ENCODE results near the gene CSNK2A3. TPM values are rescaled to one million over a fixed set of nuclear protein-coding genes. Genes with fewer than 3 reads are reported as not detected.

CSNK2A3 gene
- total and polyA plus RNA-seq, 2 donors (not counting 1 experiment from before 2014, with no cell fraction given): 0.15 to 0.32 TPM

DNA sequence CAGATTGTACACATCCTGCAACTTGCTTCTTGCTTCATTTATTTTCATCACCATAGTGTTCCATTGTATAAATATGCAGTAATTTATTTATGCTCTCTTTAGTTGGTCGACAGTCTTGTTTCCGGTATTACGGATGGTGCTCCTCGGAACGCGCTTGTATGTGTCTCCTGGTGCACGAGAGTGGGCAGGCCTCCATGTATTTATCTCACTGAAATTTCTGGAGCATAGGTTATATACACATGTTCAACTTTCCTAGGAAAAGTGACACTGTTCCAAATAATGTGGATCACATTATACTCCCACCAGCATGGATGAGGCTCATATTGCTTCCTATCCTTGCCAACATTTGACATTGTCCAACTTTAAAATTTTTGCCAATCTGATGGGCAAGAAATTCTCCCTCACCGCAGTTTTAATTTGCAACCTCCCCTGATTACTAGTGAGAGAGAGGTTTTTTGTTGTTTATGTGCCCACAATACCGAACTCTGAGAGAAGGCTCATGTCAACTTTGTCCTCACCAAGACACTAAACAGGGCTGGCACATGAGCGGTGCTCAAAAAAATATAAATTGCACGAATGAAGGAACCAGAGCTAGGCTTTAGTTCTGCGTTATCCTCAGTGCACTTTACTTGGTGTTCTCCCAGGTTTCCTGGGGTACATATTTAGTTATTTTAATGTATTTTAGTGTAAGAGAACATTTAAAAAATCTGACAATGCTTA lies 3.8 kb downstream of the CSNK2A3 start:
- CTCF ChIA-PET: no interaction called here
- no peaks in the 10 kb centered on the region for H3K4me1 Mint-ChIP-seq
- ATAC-seq (ENCODE audit: low read depth): no peak
- no peak overlapping the region for H3K9ac ChIP-seq (ENCODE audit: low read length)
- no peak overlapping the region for H3K4me3 Mint-ChIP-seq
- no peaks in the 10 kb centered on the region for H3K36me3 ChIP-seq (replicated peaks in 1 of 2; ENCODE audit: control extremely low read depth in 1 of 2, control insufficient read depth in 1 of 2, extremely low read depth in 1 of 2, insufficient read depth in 2 of 2, low read length in 1 of 2)
- no peak overlapping the region for H3K4me3 ChIP-seq (ENCODE audit: control extremely low read depth in 1 of 5, extremely low read depth in 1 of 5, insufficient read depth in 1 of 5, low read depth in 2 of 5, low read length in 4 of 5)
- DNase-seq: no peak
- no peaks in the 10 kb centered on the region for H3K79me2 ChIP-seq (ENCODE audit: control insufficient read depth, insufficient read depth, low read length)
- POLR2A ChIA-PET: no interaction called here
- no peak overlapping the region for H2AFZ ChIP-seq (ENCODE audit: insufficient read depth, low read depth, low read length, poor library complexity, severe bottlenecking)
- H3K9me3 Mint-ChIP-seq (ENCODE audit: insufficient read depth): no peaks in the 10 kb centered on the region
- H3K27ac Mint-ChIP-seq: no peak overlapping the region
- no peaks in the 10 kb centered on the region for H3K27me3 ChIP-seq (replicated peaks in 1 of 4; ENCODE audit: control extremely low read depth in 1 of 4, control insufficient read depth in 3 of 4, insufficient read depth in 4 of 4, low read length in 3 of 4)
- no peak overlapping the region for H3K27ac ChIP-seq (ENCODE audit: low read length in 2 of 2)
- no peaks in the 10 kb centered on the region for H4K20me1 ChIP-seq (ENCODE audit: control insufficient read depth, insufficient read depth, low read length, poor library complexity, severe bottlenecking)
- H3K9me3 ChIP-seq (ENCODE audit: control extremely low read depth in 1 of 3, control insufficient read depth in 2 of 3, insufficient read depth in 1 of 3, low read length in 2 of 3): no peaks in the 10 kb centered on the region
- intact Hi-C loops (cut with micrococcal nuclease): no loop called here
- no peaks in the 10 kb centered on the region for H3K27me3 Mint-ChIP-seq
- H3K4me2 ChIP-seq (replicated peaks; ENCODE audit: low read depth, low read length, poor library complexity, severe bottlenecking): no peak overlapping the region
- H3K4me1 ChIP-seq (ENCODE audit: control insufficient read depth in 2 of 2, insufficient read depth in 2 of 2, low read length in 2 of 2): no peaks in the 10 kb centered on the region
- WGBS (ENCODE audit: insufficient coverage): 84% methylated on average over 9 of the region's 12 CpGs
- TF ChIP-seq EZH2 (IDR thresholded peaks at IDR 0.05; ENCODE audit: borderline replicate concordance, insufficient read depth, low read depth, low read length, poor library complexity, severe bottlenecking): no peak
- TF ChIP-seq CTCF (IDR thresholded peaks at IDR 0.05): no peak

DNA sequence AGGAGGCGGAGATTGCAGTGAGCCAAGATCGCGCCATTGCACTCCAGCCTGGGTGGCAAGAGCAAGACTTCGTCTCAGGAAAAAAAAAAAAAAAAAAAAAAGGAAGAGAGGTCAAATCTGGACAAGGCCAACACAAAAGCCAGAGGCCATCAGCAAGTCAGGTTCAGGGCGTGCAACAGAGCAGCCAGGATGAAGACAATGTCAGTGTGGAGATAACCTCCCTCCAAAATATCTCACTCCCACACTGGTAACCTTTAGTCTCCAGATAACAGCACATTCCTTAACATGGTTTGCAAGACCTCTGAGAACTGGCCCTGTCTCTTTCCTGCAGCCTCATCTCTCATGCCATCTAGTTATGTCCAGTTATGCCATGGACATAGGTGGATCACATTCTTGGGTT lies 4.7 kb downstream of the CSNK2A3 start:
- Histone ChIP-seq H3K27ac (ENCODE audit: low read length in 2 of 2) (no peak overlapping the region), H3K36me3 (replicated peaks in 1 of 2; ENCODE audit: control extremely low read depth in 1 of 2, control insufficient read depth in 1 of 2, extremely low read depth in 1 of 2, insufficient read depth in 2 of 2, low read length in 1 of 2) (no peaks in the 10 kb centered on the region), H4K20me1 (ENCODE audit: control insufficient read depth, insufficient read depth, low read length, poor library complexity, severe bottlenecking) (no peaks in the 10 kb centered on the region), H2AFZ (ENCODE audit: insufficient read depth, low read depth, low read length, poor library complexity, severe bottlenecking) (no peak overlapping the region), H3K4me1 (ENCODE audit: control insufficient read depth in 2 of 2, insufficient read depth in 2 of 2, low read length in 2 of 2) (no peaks in the 10 kb centered on the region), H3K4me3 (ENCODE audit: control extremely low read depth in 1 of 5, extremely low read depth in 1 of 5, insufficient read depth in 1 of 5, low read depth in 2 of 5, low read length in 4 of 5) (no peak overlapping the region), H3K9ac (ENCODE audit: low read length) (no peak overlapping the region), H3K9me3 (ENCODE audit: control extremely low read depth in 1 of 3, control insufficient read depth in 2 of 3, insufficient read depth in 1 of 3, low read length in 2 of 3) (no peaks in the 10 kb centered on the region), H3K27me3 (replicated peaks in 1 of 4; ENCODE audit: control extremely low read depth in 1 of 4, control insufficient read depth in 3 of 4, insufficient read depth in 4 of 4, low read length in 3 of 4) (no peaks in the 10 kb centered on the region), H3K79me2 (ENCODE audit: control insufficient read depth, insufficient read depth, low read length) (no peaks in the 10 kb centered on the region), H3K4me2 (replicated peaks; ENCODE audit: low read depth, low read length, poor library complexity, severe bottlenecking) (no peak overlapping the region)
- ATAC-seq (ENCODE audit: low read depth) (no peak), DNase-seq (no peak)
- TF ChIP-seq EZH2 (IDR thresholded peaks at IDR 0.05; ENCODE audit: borderline replicate concordance, insufficient read depth, low read depth, low read length, poor library complexity, severe bottlenecking): no peak
- TF ChIP-seq CTCF (IDR thresholded peaks at IDR 0.05): no peak
- CTCF ChIA-PET: no interaction called here
- intact Hi-C loops (cut with micrococcal nuclease): no loop called here
- H3K4me3 Mint-ChIP-seq: no peak overlapping the region
- no peaks in the 10 kb centered on the region for H3K4me1 Mint-ChIP-seq
- no peaks in the 10 kb centered on the region for H3K9me3 Mint-ChIP-seq (ENCODE audit: insufficient read depth)
- no peak overlapping the region for H3K27ac Mint-ChIP-seq
- POLR2A ChIA-PET: no interaction called here
- WGBS (ENCODE audit: insufficient coverage): 100% methylated on average over 1 of the region's 5 CpGs
- no peaks in the 10 kb centered on the region for H3K27me3 Mint-ChIP-seq

Data from B cell (primary cell).